Stimulated activated CD4-positive, alpha-beta T cell treated with anti-CD3 and anti-CD28 coated beads, Interleukin-4, amount 100 ng/mL, for 24 hours (primary cell): ENCODE data around the gene ESD.
"Not testable (repeated sequence)": the region's sequence is repeated elsewhere in the genome, so short reads cannot be mapped to it uniquely, and the experiment has no call there.

Experiments used
- DNase-seq: peaks from one replicate; pipeline ENCODE4 v3.0.0-alpha.2; 2020

Gene ESD, protein sequence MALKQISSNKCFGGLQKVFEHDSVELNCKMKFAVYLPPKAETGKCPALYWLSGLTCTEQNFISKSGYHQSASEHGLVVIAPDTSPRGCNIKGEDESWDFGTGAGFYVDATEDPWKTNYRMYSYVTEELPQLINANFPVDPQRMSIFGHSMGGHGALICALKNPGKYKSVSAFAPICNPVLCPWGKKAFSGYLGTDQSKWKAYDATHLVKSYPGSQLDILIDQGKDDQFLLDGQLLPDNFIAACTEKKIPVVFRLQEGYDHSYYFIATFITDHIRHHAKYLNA

DNA sequence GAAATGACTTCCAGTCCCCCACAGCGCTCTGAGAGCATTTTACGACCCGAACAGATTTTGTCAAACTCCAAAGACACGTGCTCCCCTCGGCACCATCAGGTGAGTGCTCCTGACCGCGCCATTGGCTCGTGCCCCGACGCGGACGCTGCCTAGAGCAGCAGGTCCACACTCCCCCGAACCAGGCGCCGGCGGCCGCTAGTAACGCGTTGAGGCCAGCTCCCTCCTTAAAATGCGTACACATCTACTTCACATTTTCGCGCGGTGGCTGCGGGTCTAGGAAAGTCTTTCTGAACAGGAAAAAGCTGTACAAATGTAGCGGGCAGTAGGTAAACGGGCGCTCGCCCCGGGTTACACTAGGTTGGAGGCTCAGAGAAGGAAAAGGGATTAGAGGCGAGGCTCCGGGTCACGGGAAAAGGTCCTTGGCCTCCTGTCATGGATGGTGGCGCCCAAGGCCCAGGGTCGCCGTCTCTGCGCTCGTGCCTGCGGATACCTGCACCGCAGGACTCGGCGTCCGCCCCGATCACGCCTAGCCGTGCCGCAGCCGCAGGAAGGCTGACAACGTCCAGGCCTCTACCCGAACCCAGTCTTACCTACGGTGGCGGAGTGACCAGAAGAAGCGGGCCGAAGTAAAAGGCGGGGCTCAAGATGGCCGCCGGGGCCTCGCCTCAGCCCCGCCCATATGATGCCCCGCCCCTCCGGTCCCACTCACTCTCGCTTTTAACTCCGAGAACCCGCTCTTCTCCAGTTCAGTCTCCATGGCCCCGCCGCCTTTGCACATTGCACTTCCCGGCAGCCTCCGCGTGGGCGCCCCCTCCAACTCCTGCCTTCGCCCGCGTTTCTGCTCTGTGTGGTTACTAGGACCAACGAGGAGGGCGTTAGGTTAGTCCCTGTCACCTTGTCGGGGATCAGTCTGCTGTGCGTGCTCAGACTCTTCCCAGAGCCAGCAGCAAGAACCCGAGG, at the start of gene ESD:
ESD (minus strand) TSS at position 647 of the 960 bp plus-strand sequence. CDS start 5,748 bp downstream, outside the sequence.
- DNase-seq, result peak; percentile 94

DNA sequence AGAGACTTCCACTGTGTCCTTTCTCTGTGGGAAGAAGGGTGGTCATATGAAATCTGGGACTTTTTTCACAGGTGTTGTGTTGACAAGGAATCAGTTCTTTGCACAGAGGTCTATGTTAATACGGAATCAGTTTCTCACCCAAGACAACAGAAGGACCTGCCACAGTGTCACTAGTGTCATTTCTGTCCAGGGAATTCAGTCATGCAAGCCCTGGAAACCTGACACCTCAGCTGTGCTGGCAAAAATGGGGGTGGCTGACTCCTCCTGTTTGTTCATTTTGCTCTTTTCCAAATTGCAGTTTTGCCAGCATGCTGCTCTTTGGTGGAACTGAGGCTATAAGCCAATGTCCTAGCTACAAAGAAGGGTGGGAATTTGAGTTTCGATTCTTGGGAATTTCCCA, 49.8 kb upstream of the ESD start:
- DNase-seq, result no peak

DNA sequence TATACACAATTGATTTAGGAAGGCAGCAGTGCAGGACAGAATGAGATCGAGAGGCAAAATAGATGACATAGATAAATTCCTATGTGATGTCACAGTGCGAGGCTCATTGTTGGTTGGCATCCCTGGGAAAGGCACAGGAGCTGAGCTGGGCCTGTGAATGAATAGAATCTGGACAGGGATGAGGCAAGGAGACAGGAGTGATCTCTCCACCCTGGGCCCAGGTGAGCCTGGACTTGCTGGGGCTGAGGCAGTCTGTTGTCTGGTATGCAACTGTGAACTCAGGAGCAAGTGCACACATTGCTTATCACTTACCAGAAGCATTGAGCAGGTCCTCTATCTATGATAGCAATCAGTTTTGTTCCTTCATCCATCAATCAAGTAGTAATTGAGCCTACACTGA, 48.2 kb upstream of the ESD start:
- DNase-seq, result no peak

DNA sequence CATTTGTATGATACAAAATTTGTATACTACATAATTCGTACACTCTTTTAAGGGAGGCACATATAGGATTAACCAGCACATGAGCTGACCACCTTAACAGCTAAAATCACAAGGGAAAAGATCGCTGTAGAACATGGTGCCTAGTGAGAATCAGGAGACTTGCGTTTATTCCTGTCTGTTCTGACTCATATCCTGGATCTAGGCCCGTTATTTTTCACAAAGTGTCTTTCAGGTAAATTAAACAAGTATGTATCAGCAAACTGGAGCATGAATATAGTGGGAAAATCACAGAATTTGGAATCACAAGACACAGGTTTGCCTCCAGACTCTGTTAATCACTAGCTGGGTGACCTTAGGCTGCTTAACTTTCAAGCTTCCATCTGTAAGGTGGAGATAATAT, 47.5 kb upstream of the ESD start:
- DNase-seq, result no peak

DNA sequence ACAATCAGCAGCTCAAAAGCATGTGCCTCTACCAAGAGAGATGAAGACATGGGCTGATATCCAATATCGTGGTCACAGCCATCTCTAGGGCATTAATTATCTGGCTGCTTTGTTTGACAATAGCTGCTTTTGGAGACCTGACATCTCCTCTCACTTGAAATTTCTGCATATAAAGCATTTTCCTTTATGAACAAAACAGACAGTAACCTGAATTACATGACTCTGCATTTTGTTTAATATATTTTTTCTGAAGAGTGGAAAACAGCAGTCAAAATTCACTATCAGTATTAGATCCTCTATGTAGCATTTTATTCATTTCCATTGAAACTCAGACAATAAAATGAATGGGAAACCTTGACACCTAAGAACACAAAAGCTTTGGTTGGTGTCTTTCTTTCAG, 42.4 kb upstream of the ESD start:
- no peak for DNase-seq

DNA sequence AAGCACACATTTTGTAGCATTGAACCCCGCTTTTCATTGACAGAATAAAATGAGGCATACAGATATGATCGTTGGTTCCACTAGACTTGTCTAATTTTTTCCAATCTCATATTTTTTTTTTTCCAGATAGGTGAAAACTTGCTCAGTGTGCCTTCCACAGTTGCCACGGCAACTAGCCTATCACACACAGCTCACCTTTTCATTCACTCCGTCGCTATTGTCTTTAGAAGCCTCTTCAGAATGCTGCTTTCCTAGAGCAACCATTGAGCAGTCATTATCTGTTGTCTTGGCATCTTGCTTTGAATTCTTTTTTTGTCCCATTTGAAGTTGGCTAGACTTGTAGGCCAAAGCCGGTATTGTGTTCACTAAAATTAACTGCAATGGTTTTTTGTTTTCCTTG, 37.7 kb upstream of the ESD start:
- no peak for DNase-seq

DNA sequence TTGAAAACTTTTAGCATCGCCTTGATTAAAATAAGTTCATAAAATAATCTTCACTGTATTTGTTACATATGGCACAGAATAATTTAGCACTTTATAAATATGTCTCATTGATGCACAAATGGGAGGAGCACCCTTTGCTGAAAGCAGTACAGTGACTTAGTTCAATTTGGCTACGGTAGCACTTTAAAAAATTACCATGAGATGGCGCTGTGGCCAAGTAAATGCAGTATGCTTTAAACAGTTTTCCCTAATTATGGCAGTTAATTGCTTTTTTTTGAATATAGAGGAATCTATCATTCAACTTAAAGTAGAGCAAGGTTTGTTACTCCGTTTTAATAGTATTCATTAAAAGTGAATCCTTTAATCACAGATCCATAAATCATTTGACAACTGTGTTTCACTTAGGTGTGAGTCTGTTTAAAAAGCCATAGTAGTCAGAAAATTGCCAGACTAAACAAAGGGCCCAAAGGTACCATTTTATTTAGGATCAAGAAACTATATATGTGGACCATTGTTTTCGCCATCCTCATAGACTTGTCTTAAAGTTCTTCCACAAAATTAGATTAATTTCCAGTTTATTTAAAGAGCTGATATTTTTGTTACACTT, 34.7 kb upstream of the ESD start:
- peak; percentile 42 for DNase-seq

DNA sequence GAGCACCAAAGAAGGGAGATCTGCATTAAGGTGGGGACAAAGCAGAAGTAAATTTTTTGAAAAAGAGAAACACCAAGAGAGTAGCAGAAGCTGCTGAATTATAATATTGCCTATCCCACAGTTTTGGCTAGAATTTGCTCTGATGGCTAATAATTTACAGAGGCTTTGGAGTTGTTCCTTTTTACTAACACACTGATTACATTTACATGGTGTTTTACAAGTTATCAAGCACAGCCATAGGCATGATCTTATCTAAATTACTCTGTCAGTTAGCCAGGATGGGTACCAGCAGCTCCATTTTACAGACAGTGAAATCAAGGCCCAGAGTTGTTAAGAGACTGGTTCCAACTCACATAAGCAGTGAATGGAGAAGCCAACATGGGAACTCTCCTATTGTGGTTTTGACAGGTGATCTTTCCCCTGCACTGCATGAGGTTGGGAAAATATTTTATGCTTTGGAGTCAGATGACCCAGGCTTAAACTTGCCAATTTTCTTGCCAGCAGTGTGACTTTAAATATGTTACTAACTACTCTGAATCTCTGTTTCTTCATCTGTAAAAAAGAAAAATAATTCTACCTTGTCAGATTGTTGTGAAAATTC, 33.5 kb upstream of the ESD start:
- DNase-seq, result no peak

DNA sequence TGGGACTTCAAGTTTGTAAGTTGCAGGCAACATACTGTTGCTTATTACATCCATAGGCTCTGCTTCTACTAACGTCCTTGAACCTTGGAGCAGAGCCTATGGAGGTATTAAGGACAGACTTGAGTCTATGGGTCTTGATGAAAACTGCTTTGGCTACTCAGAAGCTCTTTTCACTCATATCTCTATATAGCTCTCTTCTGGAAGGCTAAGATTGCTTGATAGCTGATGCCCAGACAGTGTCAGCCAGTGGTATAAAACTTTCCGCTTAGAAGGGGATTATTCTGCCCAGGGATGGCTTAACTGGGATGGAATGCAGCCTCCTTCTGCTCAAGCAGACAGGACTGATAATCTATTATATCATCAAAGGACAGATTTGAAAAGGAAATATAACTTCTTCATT, 25.6 kb upstream of the ESD start:
- DNase-seq, result no peak

DNA sequence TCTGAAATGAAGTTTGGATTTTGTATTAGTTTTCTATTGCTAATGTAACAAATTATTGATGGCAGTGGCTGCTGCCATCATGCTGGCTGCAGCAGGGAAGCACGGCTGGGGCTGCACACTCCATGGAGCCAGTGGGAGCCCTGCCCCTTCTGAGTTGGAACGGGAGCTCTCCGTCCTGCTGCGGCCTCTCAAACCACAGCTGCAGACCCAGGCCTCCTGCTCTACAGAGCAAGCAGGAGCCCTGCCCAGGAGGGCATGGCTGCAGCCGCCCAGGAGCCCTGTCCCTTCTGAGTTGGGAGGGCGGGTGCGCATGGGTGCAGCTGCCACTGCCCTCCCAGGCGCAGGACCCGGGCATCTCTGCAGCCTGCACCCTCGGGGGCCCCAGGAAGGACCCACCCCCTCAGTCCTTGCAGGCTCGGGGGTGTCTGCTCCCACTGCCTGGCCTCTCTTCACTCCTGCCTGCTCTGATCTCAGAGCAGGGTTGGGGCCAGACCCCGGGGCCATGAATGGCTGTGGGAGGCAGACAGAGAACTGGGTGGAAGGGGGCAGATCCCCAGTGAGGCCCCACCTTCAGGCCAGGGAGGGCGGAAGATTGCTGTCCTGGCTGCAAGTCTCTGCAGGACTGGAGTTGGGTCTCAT, 21.0 kb upstream of the ESD start:
- no peak for DNase-seq

DNA sequence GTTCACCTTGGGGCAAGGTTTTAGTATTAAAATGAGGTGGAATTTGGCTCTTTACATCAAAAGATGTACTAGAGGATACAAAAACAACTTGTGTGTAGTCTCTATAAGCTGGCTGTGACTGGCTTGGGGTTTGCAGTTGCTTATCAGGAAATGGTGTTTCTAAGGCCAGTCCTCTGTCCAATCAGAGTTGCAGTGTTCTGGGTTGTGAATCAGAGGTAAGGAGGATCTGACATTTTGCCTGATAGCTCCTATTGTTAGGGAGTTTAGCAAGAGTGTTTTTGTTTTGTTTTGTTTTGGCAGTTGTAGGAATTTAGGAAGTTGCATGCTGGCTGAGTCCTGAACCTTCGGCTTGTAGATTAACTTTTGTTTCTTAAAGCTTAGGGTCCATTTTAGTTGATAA, 20.1 kb upstream of the ESD start:
- DNase-seq, result no peak

DNA sequence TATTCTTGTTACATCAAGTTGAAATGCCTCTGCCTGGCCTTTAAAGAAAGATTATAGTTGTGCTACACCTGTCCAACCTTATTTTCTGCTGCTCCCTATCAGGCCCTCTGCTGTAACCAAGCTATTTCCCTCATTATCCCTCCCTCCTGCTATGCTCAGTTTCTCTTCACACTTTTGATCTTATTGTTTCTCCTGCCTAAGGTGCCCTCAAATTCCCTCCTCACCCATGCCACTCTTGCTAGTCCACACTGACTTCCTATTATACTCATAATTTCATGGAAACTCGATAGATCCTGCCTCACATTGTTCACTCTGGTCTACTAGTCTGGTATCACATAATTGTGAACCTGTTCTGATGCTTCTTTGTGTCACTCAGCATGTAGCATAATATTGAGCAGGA, 19.4 kb upstream of the ESD start:
- no peak for DNase-seq

DNA sequence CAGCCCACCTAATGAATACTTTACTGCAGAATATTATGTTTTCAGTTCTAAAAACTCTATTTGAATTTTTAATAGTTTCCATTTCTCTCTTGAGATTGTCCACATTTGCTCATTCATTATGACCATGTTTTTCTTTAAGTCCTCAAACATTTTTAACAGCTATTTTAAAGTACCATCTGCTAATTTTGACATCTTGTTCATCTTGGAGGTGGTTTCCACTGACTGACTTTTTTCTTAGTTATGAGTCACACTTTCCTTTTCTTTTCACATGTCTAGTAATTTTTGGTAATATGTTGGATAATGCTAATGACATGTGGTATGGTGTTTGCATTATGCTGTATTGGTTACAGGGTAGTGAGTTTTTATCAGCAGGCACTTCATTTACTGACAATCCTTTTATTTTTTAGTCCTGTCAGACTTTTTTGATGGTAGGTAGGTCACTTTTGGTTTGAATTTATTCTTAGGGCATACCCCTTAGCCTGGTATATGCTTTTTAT, 15.4 kb upstream of the ESD start:
- no peak for DNase-seq

DNA sequence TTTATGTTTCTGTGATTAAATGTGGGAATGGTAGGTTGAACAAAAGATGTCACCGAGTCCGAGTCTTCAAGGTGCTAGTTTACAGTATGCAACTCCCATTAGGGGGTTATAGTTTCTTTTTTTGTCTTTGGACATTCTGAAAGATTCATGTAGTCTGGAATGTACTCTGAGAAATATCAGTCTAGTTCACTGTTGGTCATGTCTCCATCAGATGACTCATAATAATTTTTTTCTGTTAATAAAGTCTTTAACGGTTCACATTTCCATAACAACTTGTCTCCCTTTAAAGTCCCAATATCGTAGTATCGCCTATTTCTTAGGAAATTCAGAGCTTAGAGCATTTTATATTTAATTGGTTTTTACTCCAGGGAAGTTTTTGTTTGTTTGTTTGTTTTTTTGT, 13.5 kb upstream of the ESD start:
- no peak for DNase-seq

DNA sequence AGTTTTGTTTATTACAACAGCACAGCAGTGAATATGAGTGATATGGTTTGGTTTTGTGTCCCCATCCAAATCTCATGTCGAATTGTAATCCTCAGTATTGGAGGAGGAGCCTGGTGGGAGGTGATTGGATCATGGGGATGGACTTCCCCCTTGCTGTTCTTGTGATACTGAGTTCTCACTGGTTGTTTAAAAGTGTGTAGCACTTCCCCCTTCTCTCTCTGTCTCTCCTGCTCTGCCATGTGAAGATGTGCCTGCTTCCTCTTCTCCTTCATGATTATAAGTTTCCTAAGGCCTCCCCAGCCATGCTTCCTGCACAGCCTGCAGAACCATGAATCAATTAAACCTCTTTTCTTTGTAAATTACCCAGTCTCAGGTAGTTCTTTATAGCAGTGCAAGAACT, 8.0 kb upstream of the ESD start:
- DNase-seq, result not testable (repeated sequence)

DNA sequence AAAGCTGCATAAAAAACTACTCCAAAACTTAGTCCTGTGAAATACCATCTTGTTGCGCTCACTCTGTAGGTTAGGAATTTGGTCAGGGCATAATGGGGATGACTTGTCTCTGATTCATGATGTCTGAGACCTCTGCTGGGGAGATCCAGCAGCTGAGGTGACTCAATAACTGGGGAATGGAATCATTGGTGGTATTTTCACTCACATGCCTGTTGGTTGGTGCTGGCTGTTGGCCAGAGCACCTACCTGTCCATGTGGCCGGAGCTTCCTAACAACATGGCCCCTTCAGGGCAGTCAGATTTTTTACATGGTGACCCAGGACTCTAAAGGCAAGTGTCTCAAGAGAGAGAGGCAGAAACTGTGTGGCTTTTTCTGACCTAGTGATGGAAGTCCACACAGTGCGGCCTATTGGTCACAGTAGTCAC, 7.4 kb upstream of the ESD start:
- DNase-seq, result no peak

DNA sequence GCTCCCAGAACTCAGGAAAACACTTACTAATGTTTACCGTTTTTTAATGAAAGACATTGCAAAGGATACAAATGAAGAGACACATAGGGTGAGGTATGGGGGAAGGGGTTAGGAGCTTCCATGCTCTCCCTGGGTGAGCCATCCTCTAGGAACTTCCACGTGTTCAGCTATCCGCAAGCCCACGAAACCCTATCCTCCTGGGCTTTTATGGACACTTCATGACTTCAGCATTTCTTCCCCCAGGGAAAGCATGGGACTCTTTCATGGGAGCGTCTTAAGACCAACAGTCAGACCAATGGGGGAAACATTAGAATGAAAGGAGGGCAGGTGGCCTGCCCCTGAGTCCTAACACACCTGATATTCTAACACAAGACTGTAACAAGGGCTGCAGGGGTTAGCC, 6.6 kb upstream of the ESD start:
- no peak for DNase-seq

DNA sequence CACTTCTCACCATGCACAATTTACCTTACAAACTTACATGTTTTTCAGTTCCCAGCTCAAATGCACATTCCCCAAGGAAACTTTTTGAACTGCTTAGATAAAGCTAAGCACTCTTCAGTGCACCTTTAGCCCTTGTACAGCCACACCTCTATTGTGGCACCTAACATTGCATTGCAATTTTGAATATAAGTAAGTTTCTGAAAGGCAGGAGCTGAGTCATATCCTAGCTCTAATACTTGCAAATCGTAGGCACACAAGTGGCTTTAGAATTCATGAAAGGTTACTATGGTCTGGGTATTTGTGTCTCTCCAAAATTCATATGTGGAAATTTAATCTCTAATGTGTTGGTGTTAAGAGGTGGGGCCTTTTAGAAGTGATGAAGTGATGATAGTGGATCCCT, 4.9 kb upstream of the ESD start:
- no peak for DNase-seq

DNA sequence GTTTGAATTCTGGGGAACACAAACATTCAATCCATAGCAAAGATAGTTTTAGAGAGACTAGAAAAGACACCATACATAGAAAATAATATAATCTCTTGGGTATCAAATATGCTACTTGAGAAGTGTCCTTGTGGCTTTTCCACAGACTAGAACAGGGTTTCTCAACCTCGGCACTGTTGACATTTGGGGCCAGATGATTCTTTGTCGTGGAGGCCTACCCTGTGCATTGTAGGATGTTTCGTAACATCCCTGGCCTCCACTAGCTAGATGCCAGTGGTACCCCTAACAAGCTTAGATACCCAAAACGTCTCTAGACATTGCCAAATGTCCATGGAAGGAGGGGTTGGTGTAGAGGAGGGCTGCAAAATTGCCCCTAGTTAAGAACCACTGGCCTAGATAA, 2.2 kb upstream of the ESD start:
- DNase-seq, result no peak

DNA sequence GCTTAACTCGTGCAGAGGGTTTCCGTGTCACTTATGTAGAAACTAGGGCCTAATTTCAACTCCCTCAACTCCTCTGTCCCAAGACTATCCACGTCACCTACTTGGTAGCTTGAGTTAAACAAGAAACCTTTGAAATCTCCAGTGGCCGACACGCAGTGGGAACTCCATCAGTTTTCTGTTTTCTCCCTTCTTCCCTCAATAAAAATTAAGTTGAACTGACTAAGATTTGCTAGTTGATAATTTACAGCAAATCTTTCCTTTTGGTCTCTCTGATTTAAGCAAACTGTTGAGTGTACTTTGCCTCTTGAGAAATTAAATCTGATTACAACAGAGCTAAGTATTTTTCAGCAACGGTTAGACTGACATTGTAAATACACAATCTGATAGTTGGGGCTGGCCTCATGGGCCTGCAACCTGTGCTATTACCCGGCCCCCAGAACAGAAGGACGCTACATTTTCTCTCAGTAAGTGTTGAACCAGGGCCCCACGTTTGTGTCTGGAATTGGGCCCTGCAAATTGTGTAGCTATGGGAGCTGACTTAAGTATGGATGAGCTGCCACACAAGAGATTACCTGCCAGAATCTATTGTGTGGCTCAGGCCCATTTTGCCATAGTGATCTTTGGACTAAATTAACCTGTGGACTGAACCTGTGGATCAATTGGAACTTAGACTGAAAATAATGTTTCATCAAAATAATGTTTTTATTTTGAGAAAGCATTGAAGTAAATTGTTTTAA, 708 bp upstream of the ESD start:
- DNase-seq, result no peak

DNA sequence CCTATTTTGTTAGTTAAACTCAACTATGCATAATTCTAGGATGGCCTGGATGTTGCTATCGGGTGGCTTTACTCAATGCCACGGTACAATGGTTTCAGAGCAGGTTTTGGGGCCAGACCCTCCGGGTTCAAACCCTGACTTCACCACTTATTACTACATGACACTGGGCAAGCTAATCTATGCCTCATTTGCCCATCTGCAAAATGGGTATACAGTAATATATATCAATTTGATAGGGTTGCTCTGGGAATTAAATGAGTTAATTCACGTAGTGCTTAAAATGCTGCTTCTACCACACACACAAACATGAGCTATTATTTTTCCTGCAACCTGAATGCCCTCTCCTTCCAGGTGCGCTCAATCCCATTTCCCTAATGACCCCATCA, 839 bp downstream of the ESD start:
- DNase-seq, result no peak

DNA sequence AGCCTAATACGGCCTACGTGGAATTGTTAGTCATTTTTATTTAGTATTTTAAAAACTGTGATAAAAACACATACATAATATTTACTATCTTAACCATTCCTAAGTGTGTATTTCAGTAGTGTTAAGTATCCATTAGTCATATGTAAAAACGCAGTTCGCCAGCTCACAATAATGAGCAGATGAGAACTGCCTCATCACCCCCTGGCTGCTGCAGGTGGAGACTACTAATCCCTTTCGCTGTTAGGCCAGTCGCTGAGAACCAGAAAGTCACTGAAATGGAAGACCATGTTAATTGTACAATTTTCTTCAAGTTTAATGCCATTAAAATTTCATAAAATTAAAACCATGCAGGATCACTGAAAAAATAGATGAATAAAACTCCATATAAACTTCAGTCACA, 1.6 kb downstream of the ESD start:
- no peak for DNase-seq
